ENCODE data around the gene TMEM239. TPM values are rescaled to one million over a fixed set of nuclear protein-coding genes. Genes with fewer than 3 reads are reported as not detected.

TMEM239 gene
- total and polyA plus RNA-seq, 8 donors: 0.18 TPM; not detected in 7

DNA sequence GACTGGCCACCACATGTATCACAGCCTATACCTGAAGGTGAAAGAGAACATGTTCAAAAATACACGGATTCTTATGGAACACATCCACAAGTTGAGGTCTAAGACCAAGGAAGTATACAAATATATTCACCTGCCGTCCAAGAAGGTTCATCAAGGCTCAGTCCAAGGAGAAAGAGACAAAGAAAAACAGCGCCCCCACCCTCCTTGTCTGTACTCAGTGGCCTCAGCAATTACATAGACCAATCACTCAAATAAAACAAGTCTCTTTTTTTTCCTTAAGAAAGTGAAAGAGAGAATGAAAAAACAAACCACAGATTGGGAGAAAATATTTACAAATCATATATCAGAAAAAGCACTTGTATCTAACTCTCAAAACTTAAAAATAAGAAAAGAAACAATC is 35.2 kb upstream of the TMEM239 start:
- intact Hi-C loops (cut with DNase I; ENCODE audit: low total_unique reads): no loop called here
- no peaks in the 10 kb centered on the region for H3K36me3 ChIP-seq
- H3K9me3 ChIP-seq: peaks cover 0 to 3% (median 2%) of the 10 kb centered on the region in 4 donors
- TF ChIP-seq, protein P1, sequence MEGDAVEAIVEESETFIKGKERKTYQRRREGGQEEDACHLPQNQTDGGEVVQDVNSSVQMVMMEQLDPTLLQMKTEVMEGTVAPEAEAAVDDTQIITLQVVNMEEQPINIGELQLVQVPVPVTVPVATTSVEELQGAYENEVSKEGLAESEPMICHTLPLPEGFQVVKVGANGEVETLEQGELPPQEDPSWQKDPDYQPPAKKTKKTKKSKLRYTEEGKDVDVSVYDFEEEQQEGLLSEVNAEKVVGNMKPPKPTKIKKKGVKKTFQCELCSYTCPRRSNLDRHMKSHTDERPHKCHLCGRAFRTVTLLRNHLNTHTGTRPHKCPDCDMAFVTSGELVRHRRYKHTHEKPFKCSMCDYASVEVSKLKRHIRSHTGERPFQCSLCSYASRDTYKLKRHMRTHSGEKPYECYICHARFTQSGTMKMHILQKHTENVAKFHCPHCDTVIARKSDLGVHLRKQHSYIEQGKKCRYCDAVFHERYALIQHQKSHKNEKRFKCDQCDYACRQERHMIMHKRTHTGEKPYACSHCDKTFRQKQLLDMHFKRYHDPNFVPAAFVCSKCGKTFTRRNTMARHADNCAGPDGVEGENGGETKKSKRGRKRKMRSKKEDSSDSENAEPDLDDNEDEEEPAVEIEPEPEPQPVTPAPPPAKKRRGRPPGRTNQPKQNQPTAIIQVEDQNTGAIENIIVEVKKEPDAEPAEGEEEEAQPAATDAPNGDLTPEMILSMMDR (IDR thresholded peaks at IDR 0.05): no peak
- no peak for TF ChIP-seq EP300 (IDR thresholded peaks at IDR 0.05)
- no peak for TF ChIP-seq POLR2AphosphoS5 (IDR thresholded peaks at IDR 0.05)
- no peak for TF ChIP-seq POLR2A (IDR thresholded peaks at IDR 0.05)
- 28 to 38% (median 32%) methylated on average over 3 of the region's 3 CpGs for WGBS, 5 donors
- no peaks in the 10 kb centered on the region for H3K4me1 ChIP-seq
- DNase-seq: no peak
- H3K27me3 ChIP-seq: peaks cover 0 to 32% (median 0%) of the 10 kb centered on the region in 3 donors
- no peak overlapping the region for H3K4me3 ChIP-seq
- no peak overlapping the region for H3K27ac ChIP-seq

DNA sequence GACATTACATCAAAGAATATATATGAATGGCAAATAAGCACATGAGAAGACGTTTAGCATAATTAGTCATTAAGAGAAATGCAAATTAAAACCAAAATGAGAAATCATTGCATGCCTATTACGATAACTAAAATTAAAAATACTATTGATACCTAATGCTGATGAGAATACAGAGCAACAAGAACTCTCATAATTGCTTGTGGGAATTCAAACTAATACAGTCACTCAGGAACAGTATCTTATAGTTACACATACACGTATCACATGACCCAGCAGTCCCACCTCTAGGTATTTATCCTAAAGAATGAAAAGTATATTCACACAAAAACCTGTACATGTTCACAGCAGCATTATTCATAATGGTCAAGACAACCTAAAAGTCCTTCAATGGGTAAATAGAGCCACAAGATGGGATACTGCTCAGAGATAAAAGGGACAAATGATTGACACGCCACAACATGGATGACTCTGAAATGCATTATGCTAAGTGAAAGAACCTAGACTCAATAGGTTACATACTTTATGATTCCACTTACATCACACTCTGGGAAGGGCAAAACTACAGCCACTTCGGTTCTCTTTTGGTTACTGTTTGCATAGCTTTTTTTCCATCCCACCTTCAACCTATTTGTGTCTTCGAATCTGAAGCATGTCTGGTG is 32.1 kb upstream of the TMEM239 start:
- Histone ChIP-seq H3K27ac (no peak overlapping the region), H3K9me3 (no peaks in the 10 kb centered on the region), H3K4me3 (no peak overlapping the region), H3K36me3 (no peaks in the 10 kb centered on the region), H3K27me3 (peaks cover 0 to 29% (median 0%) of the 10 kb centered on the region in 3 donors), H3K4me1 (no peaks in the 10 kb centered on the region)
- TF ChIP-seq, protein P1 (IDR thresholded peaks at IDR 0.05): no peak
- TF ChIP-seq POLR2A (IDR thresholded peaks at IDR 0.05) (no peak), EP300 (IDR thresholded peaks at IDR 0.05) (no peak), POLR2AphosphoS5 (IDR thresholded peaks at IDR 0.05) (no peak)
- 76 to 84% (median 79%) methylated on average over 6 of the region's 6 CpGs for WGBS, 5 donors
- intact Hi-C loops (cut with DNase I; ENCODE audit: low total_unique reads): no loop called here
- no peak for DNase-seq

DNA sequence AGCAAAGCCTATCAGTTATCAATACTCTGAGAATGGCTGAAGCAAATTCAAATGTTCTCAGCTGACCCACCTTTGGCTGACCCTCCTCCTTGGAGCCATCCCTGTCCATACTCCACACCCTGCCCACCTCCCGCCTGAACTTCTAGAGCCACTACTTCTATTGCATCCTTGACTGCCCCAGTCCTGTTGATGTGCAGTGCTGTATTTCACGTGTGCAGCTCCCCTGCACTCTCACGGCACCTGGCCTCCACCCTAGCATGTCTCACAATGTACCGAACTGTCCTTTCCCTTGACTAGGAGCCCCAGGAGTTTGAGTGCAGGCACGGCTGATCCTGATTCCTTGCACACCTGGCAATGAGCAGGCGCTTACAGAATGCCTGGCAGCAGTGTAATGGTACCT is 22.7 kb upstream of the TMEM239 start:
- Histone ChIP-seq H3K27me3 (peaks cover 4 to 66% (median 6%) of the 10 kb centered on the region in 3 donors), H3K4me3 (no peak overlapping the region), H3K9me3 (no peaks in the 10 kb centered on the region), H3K4me1 (no peaks in the 10 kb centered on the region), H3K27ac (no peak overlapping the region), H3K36me3 (no peaks in the 10 kb centered on the region)
- intact Hi-C loops (cut with DNase I; ENCODE audit: low total_unique reads): no loop called here
- DNase-seq: no peak
- WGBS, 5 donors: 78 to 94% (median 91%) methylated on average over 5 to 6 of the region's 6 CpGs
- TF ChIP-seq, protein P1 (IDR thresholded peaks at IDR 0.05): no peak
- TF ChIP-seq POLR2AphosphoS5 (IDR thresholded peaks at IDR 0.05) (no peak), POLR2A (IDR thresholded peaks at IDR 0.05) (no peak), EP300 (IDR thresholded peaks at IDR 0.05) (no peak)

DNA sequence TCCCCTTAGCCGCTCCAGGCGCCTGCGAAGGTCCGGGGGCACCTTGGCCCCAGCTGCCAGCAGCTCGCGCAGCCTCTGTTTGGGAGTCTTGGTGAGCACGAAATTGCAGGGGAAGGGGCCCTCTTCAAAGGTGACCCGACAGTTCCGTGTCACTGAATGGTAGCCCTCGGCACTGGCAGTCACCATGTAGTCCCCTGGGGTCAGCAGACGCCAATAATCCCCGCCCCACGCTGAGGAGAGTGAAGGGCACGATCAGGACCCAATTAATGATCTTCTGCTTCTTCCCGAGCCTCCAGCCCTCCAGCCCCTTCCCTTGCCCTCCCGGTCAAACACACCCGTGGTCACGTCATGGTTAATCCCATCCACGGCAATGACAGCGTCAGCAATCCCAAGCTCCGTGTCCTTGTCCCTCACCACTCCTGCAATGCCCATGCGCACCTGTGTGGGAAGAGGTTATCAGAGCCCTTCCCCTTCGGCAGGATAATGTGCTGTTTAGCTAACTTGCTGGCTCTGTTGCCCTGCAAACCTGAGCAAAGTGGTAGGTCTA is 21.9 kb upstream of the TMEM239 start:
- H3K9me3 ChIP-seq: no peaks in the 10 kb centered on the region
- peaks cover 4 to 74% (median 9%) of the 10 kb centered on the region in 3 donors for H3K27me3 ChIP-seq
- H3K4me3 ChIP-seq: no peak overlapping the region
- intact Hi-C loops (cut with DNase I; ENCODE audit: low total_unique reads): no loop called here
- H3K27ac ChIP-seq: no peak overlapping the region
- no peak for TF ChIP-seq POLR2A (IDR thresholded peaks at IDR 0.05)
- no peak for TF ChIP-seq POLR2AphosphoS5 (IDR thresholded peaks at IDR 0.05)
- TF ChIP-seq, protein P1 (IDR thresholded peaks at IDR 0.05): no peak
- no peak for TF ChIP-seq EP300 (IDR thresholded peaks at IDR 0.05)
- no peaks in the 10 kb centered on the region for H3K36me3 ChIP-seq
- no peak for DNase-seq
- peaks cover 0 to 4% (median 2%) of the 10 kb centered on the region in 4 donors for H3K4me1 ChIP-seq
- 67 to 82% (median 72%) methylated on average over 22 to 23 of the region's 23 CpGs for WGBS, 5 donors

Data from stomach (tissue), 9 donors.